Heart right ventricle (tissue), 16 donors: Measurements from ENCODE around the gene GAS6. TPM values are rescaled to one million over a fixed set of nuclear protein-coding genes. Genes with fewer than 3 reads are reported as not detected.

Experiments
- ATAC-seq, 8 donors: fragments of 200-7000 bp; cut with Tn5 transposase; one replicate each; pipeline ENCODE4 v1.9.1; 2020; ENCODE audit warnings: mild to moderate bottlenecking in 8 of 8, moderate library complexity in 8 of 8, moderate number of reproducible peaks in 1 of 8
- DNase-seq, 2 donors: peaks; one replicate each; pipeline ENCODE4 v3.0.0-alpha.2; 2020
- H3K27ac ChIP-seq, 10 donors: fragments of 200-600 bp; sonication (generic) in 2 of 10; one replicate each; pipeline versions ENCODE4 v1.5.0 to v1.8.0; 2020 to 2022; ENCODE audit warnings: mild to moderate bottlenecking in 3 of 10
- H3K27me3 ChIP-seq, 7 donors: fragments of 200-600 bp; one replicate each; pipeline ENCODE4 v1.8.0; 2021 to 2022; ENCODE audit warnings: mild to moderate bottlenecking in 2 of 7
- H3K36me3 ChIP-seq, 9 donors: fragments of 200-600 bp; sonication (generic) in 1 of 9; one replicate each; pipeline versions ENCODE4 v1.5.0 to v1.8.0; 2020 to 2022; ENCODE audit warnings: mild to moderate bottlenecking in 2 of 9
- H3K4me1 ChIP-seq, 9 donors: fragments of 200-600 bp; sonication (generic) in 1 of 9; one replicate each; pipeline versions ENCODE4 v1.5.0 to v1.8.0; 2020 to 2022; ENCODE audit warnings: mild to moderate bottlenecking in 4 of 9
- H3K4me3 ChIP-seq, 10 donors: fragments of 200-600 bp; sonication (generic) in 2 of 10; one replicate each; pipeline versions ENCODE4 v1.5.0 to v1.8.0; 2020 to 2022; ENCODE audit warnings: mild to moderate bottlenecking in 7 of 10, moderate library complexity in 2 of 10
- H3K9me3 ChIP-seq, 11 donors: fragments of 200-600 bp in 10 of 11; sonication (generic) in 2 of 11; one replicate each; pipeline versions ENCODE4 v1.5.0 to v1.8.0; 2013 to 2022; ENCODE audit warnings: mild to moderate bottlenecking in 2 of 11, control low read depth in 1 of 11, moderate library complexity in 1 of 11
- WGBS, 2 donors: extraction: QIAGEN DNeasy Blood & Tissue Kit; methylation state at CpG; one replicate each; pipeline ENCODE4 v1.1.7; 2013; ENCODE audit warnings: inconsistent platforms in 1 of 2; 5-methylcytosine and 5-hydroxymethylcytosine counted together
- intact Hi-C, 10 donors: fragments of 100-400 bp; cut with DNase I; formaldehyde crosslinking; loops; one replicate each; pipeline versions ENCODE4 v1.11.1 to v1.14.2; 2022
- polyA plus RNA-seq, 2 donors: library from polyadenylated mRNA; stranded (reverse); fragments of 200-250 nt; gene quantifications; one replicate each; pipeline ENCODE4 v1.2.3, GENCODE V29; 2013
- total RNA-seq, 10 donors: library from RNA; stranded (reverse); fragmentation: NEBNext Ultra II Directional in 3 of 10; extraction: Animal tissue kit (Norgen Biotek cat#: 25700) in 3 of 10; gene quantifications; one replicate each; pipeline versions ENCODE4 v1.2.1 to v1.2.4, GENCODE V29; 2021 to 2023
- TF ChIP-seq, protein P1 (sequence below), 9 donors: fragments of 200-600 bp; sonication (generic) in 2 of 9; IDR thresholded peaks; one replicate each; pipeline versions ENCODE4 v1.5.0 to v1.8.0; 2021 to 2022; ENCODE audit warnings: antibody characterized with exemption in 9 of 9, mild to moderate bottlenecking in 5 of 9, moderate library complexity in 1 of 9
- donor health status: Arrhythmogenic right ventricular cardiomyopathy.
- donor health status: ischemic (EF 13 %, LVEDD 7.1; RV severe dilation, severe dysfunction).
- donor health status: healthy with polysubstance abuse.
- donor health status: DM: no; HTN: yes; CAD: no.
- donor health status: DM: no; HTN: no; CAD: no.
- donor health status: ischemic (EF 25% LVEDD 6.9; RV normal size, moderate dysfunction).
- donor health status: ischemic (EF 25% LVEDD 5.7; RV mildly dilated, moderate dysfunction).
- donor health status: healthy.
- donor health status: DM: yes; HTN: yes; CAD: no.
- donor health status: Ischemic cardiomyopathy.
- donor health status: ischemic (EF 35%, LVEDD 5.7; RV mildly dilated, moderate dysfunction).
- donor health status: nonischemic (EF 11% LVEDD 7.7; RV severe dilation, severe dysfunction).
- donor health status: DM: yes; HTN: yes; CAD: no.
- donor health status: PGD.
- donor health status: ischemic (EF 29% LVEDD 5.4; RV normal size, mild dysfunction).
- donor health status: nonischemic (EF 23%, LVEDD 6.1; RV moderate dilation, normal function).

Gene GAS6
- total and polyA plus RNA-seq, 12 donors = 113 to 280 (median 174) TPM

DNA sequence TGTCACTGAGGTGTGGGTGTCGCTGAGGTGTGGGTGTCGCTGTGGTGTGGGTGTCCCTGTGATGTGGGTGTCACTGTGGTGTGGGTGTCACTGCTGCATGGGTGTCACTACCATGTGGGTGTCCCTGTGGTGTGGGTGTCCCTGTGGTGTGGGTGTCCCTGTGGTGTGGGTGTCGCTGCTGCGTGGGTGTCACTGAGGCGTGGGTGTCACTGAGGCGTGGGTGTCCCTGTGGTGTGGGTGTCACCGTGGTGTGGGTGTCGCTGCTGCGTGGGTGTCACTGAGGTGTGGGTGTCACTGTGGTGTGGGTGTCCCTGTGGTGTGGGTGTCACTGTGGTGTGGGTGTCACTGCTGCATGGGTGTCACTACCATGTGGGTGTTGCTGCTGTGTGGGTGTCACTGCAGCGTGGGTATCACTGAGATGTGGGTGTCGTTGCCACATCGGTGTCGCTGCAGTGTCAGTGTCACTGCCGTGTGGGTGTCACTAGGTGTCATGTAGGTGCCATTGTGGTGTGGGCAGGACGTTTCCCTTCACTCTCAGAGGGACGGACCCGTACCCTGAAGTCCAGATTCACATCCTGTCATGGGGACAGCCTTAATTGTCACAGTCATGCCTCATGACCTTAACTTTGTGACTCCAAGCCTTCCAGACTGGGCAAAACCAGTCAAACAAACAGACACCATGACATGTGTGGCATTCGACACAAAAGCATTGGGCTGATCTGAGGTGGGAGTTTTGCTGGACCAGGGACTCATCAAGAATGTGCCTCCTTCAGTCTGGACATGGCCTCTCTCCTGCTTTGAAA is 12.7 kb upstream of the GAS6 start:
- ATAC-seq = no peak
- DNase-seq = no peak
- Histone ChIP-seq H3K27me3 (peaks cover 0 to 4% (median 0%) of the 10 kb centered on the region in 7 donors), H3K9me3 (no peaks in the 10 kb centered on the region), H3K36me3 (no peaks in the 10 kb centered on the region), H3K4me1 (peaks cover 10 to 33% (median 27%) of the 10 kb centered on the region in 9 donors), H3K4me3 (no peak overlapping the region), H3K27ac (no peak overlapping the region)
- TF ChIP-seq, protein P1, sequence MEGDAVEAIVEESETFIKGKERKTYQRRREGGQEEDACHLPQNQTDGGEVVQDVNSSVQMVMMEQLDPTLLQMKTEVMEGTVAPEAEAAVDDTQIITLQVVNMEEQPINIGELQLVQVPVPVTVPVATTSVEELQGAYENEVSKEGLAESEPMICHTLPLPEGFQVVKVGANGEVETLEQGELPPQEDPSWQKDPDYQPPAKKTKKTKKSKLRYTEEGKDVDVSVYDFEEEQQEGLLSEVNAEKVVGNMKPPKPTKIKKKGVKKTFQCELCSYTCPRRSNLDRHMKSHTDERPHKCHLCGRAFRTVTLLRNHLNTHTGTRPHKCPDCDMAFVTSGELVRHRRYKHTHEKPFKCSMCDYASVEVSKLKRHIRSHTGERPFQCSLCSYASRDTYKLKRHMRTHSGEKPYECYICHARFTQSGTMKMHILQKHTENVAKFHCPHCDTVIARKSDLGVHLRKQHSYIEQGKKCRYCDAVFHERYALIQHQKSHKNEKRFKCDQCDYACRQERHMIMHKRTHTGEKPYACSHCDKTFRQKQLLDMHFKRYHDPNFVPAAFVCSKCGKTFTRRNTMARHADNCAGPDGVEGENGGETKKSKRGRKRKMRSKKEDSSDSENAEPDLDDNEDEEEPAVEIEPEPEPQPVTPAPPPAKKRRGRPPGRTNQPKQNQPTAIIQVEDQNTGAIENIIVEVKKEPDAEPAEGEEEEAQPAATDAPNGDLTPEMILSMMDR (IDR thresholded peaks at IDR 0.05) = no peak
- 85 to 94% methylated on average over 16 to 18 of the region's 18 CpGs for WGBS, 2 donors
- intact Hi-C loops = no loop called here

DNA sequence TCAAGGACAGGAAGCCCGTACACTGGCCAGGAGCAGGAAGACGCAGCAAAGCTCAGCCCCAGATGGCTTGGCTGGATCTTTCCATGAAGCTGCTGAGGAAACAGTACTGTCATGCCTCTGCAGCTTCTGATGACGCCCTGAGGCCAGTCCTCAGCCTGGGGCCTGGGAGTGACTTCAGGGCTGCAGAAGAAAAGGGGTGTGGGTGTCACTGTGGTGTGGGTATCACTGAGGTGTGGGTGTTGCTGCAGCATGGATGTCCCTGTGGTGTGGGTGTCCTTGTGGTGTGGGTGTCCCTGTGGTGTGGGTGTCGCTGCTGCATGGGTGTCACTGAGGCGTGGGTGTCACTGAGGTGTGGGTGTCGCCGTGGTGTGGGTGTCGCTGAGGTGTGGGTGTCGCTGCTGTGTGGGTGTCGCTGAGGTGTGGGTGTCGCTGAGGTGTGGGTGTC is 12.0 kb upstream of the GAS6 start:
- 69 to 76% methylated on average over 11 of the region's 11 CpGs for WGBS, 2 donors
- intact Hi-C loops = no loop called here
- no peak for ATAC-seq

DNA sequence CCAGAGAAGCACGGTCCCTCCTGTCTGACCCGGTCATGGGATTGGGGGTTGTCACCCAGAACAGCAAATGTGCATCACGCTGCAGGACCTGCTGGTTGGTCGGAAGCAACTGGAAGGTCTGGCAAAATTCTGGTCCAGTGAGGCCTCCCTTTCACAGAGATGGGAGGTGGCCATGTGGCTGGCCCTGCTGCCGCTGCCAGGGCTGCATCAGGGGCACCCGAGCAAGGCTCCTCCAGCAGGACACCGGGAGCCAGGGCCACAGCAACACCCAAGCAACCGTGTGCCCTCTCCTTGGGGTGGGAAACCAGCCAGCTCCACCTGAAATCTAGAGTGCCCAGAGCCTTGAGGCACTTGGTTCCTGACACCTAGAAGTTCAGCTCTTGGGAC is 11.5 kb upstream of the GAS6 start:
- TF ChIP-seq, protein P1 (IDR thresholded peaks at IDR 0.05) = no peak
- ATAC-seq (no peak), DNase-seq (no peak)
- H3K36me3 ChIP-seq = no peaks in the 10 kb centered on the region
- 93 to 95% methylated on average over 8 of the region's 8 CpGs for WGBS, 2 donors
- no peak overlapping the region for H3K27ac ChIP-seq
- no peaks in the 10 kb centered on the region for H3K9me3 ChIP-seq
- intact Hi-C loops = no loop called here
- peaks cover 0 to 10% (median 0%) of the 10 kb centered on the region in 7 donors for H3K27me3 ChIP-seq
- H3K4me3 ChIP-seq = no peak overlapping the region
- H3K4me1 ChIP-seq = peaks cover 4 to 22% (median 15%) of the 10 kb centered on the region in 9 donors

More for the DNA sequence above, 12.0 kb upstream of the GAS6 start:
- peaks cover 0 to 6% (median 0%) of the 10 kb centered on the region in 7 donors for H3K27me3 ChIP-seq
- H3K4me3 ChIP-seq = no peak overlapping the region
- H3K27ac ChIP-seq = no peak overlapping the region
- DNase-seq = no peak
- TF ChIP-seq, protein P1 (IDR thresholded peaks at IDR 0.05) = no peak
- H3K4me1 ChIP-seq = peaks cover 4 to 26% (median 20%) of the 10 kb centered on the region in 9 donors
- no peaks in the 10 kb centered on the region for H3K36me3 ChIP-seq
- no peaks in the 10 kb centered on the region for H3K9me3 ChIP-seq

DNA sequence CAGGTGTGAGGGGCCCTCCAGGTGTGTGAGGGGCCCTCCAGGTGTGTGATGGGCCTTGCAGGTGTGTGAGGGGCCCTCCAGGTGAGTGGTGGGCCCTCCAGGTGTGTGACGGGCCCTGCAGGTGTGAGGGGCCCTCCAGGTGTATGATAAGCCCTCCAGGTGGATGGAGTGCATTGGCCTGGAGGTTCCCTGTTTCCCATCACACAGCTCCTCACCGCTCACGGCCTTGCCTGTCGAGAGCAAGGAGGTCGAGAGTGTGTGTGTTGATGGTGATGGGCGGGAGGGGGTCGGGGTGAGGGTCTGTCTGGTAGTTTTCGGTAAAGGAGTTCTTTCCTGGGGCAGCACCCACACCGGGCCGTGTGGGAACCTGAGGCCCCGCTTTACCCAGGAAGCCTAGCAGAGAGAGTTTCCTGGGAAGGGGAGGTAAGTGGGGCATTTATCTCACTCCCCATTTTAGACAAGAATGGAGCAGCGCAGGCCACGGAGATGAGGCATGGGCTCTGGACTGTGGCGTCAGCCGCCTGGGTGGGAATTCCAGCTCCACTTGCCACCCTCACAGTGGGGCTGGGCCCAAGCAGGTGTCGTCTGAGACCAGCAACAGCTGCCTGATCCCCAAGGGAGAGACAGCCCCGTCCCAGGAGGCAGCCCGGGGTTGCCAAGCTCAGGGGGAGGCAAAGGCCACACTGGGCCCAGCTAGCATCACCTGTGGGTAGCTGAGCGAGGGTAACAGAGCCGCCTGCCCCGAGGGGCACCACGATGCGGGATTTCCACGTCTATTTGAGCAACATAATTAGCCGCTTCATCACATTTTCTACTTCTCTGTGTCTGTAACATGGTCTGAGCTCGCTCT is 10.9 kb upstream of the GAS6 start:
- 88% methylated on average over 26 of the region's 26 CpGs for WGBS, 2 donors
- H3K36me3 ChIP-seq = no peaks in the 10 kb centered on the region
- peaks cover 0 to 10% (median 0%) of the 10 kb centered on the region in 7 donors for H3K27me3 ChIP-seq
- no peak for ATAC-seq
- H3K9me3 ChIP-seq = no peaks in the 10 kb centered on the region
- H3K4me3 ChIP-seq = no peak overlapping the region
- DNase-seq = no peak
- TF ChIP-seq, protein P1 (IDR thresholded peaks at IDR 0.05) = no peak
- H3K4me1 ChIP-seq = peaks cover 2 to 15% (median 11%) of the 10 kb centered on the region in 9 donors
- H3K27ac ChIP-seq = no peak overlapping the region
- intact Hi-C loops = no loop called here
